Lower lobe of right lung (tissue), 2 donors: ENCODE data around the gene CCDC28A. TPM values are rescaled to one million over a fixed set of nuclear protein-coding genes. Genes with fewer than 3 reads are reported as not detected.
A peak's percentile ranks its signal among the peaks of the same experiment; 100 is the strongest.
"Not testable (repeated sequence)": the region's sequence is repeated elsewhere in the genome, so short reads cannot be mapped to it uniquely, and the experiment has no call there.

Experiments
- ATAC-seq, 2 donors: fragments of 200-7000 bp; cut with Tn5 transposase; one replicate each; pipeline ENCODE4 v1.9.1; 2020 to 2022; ENCODE audit warnings: mild to moderate bottlenecking in 2 of 2, moderate library complexity in 2 of 2
- DNase-seq: peaks from one replicate; pipeline ENCODE4 v3.0.0-alpha.2; 2020
- H3K27ac ChIP-seq: fragments of 200-600 bp; one replicate; pipeline ENCODE4 v1.8.0; 2022
- H3K27me3 ChIP-seq: fragments of 200-600 bp; one replicate; pipeline ENCODE4 v1.8.0; 2022; ENCODE audit warnings: low read depth
- H3K36me3 ChIP-seq: fragments of 200-600 bp; one replicate; pipeline ENCODE4 v1.8.0; 2022; ENCODE audit warnings: mild to moderate bottlenecking
- H3K4me1 ChIP-seq: fragments of 200-600 bp; one replicate; pipeline ENCODE4 v1.8.0; 2022
- H3K4me3 ChIP-seq: fragments of 200-600 bp; one replicate; pipeline ENCODE4 v1.8.0; 2022; ENCODE audit warnings: mild to moderate bottlenecking
- H3K9me3 ChIP-seq: fragments of 200-600 bp; one replicate; pipeline ENCODE4 v1.8.0; 2022
- CTCF ChIP-seq: fragments of 200-600 bp; IDR thresholded peaks from one replicate; pipeline ENCODE4 v1.8.0; 2022; ENCODE audit warnings: antibody characterized with exemption, mild to moderate bottlenecking
- intact Hi-C: fragments of 100-400 bp; cut with DNase I; formaldehyde crosslinking; loops from one replicate; pipeline ENCODE4 v1.11.0; 2022
- total RNA-seq: library from RNA; stranded (reverse); fragmentation: NEBNext Ultra II Directional; extraction: Animal tissue kit (Norgen Biotek cat#: 25700); gene quantifications from one replicate; pipeline ENCODE4 v1.2.1, GENCODE V29; 2021
- donor health status: DM: no; HTN: yes; CAD: no; lungs with severe emphysema.

Gene CCDC28A
- total RNA-seq, 1 donor from 2014 or later = 30.8 TPM

DNA sequence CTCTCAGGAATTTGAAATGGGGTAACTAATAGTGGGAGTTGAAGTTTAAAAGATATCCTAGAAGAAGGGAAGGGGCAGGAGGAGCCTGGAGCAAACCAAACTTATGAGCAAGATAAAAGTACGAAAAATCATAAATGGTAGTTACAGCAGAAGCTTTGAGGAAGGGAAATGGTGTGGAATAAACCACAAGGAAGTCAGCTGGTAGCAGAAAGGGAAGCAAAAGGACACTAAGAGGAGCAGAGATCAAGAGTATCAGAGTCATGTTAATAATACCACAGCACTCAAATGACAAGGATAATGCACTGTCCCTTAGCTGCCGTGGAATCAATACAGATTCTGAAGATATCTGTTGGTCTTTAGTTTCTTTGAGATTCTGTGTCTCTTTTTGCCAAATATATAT lies 44.9 kb upstream of the CCDC28A start:
- TF ChIP-seq CTCF = no peak
- no peaks in the 10 kb centered on the region for H3K9me3 ChIP-seq
- ATAC-seq = peak in 1 of 2 donors; percentile 48
- H3K27ac ChIP-seq = no peak overlapping the region
- DNase-seq = no peak
- H3K36me3 ChIP-seq = no peaks in the 10 kb centered on the region
- intact Hi-C loops = no loop called here
- H3K27me3 ChIP-seq = no peaks in the 10 kb centered on the region
- peaks cover 6% of the 10 kb centered on the region for H3K4me1 ChIP-seq
- no peak overlapping the region for H3K4me3 ChIP-seq

- intact Hi-C loops, H3K9me3 ChIP-seq, ATAC-seq, H3K4me1 ChIP-seq, H3K27me3 ChIP-seq, H3K4me3 ChIP-seq, DNase-seq, H3K36me3 ChIP-seq, H3K27ac ChIP-seq: not testable (repeated sequence)
These were observed 43.5 kb upstream of the CCDC28A start for GRCh38 chr6:138730037-138730436.

DNA sequence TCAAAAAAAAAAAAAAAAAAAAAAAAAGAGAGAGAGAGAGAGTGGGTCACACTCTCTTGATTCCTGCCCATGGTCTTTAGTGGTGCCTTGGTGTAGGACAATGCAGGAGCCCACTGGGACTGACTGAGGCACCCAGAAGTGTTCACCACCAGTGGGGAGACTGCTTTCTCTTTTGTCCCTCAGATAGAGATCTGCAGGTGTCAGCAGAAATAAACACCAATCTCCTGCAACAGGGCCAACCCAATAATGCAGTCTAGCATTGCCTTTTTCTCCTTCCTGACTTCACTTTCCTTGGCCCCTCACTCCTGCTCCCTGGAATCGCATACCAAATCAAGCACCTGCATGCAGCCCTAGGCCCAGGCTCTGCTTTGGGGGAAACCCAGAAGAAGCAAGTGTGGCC lies 39.0 kb upstream of the CCDC28A start:
- no peak for DNase-seq
- Histone ChIP-seq H3K4me1 (no peaks in the 10 kb centered on the region), H3K27me3 (no peaks in the 10 kb centered on the region), H3K9me3 (no peaks in the 10 kb centered on the region), H3K36me3 (no peaks in the 10 kb centered on the region), H3K4me3 (no peak overlapping the region), H3K27ac (no peak overlapping the region)
- TF ChIP-seq CTCF = no peak
- no peak for ATAC-seq
- intact Hi-C loops = no loop called here

DNA sequence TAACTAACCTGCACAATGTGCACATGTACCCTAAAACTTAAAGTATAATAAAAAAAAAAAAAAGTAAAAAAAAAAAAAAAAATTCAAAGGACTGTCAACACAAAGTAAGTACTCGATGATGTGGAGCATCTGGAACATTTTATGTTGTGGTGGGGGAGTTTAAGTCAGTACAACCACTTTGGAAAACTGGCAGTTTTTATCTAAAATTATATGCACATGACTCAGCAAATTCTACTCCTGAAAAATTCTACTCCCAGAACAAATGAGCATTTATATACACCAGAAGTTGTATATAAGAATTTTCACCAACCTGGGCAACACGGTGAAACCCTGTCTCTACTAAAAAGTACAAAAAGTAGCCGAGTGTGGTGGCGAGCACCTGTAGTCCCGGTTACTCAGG lies 36.9 kb upstream of the CCDC28A start:
- Histone ChIP-seq H3K4me1 (no peaks in the 10 kb centered on the region), H3K4me3 (no peak overlapping the region), H3K9me3 (no peaks in the 10 kb centered on the region), H3K27ac (no peak overlapping the region), H3K27me3 (no peaks in the 10 kb centered on the region), H3K36me3 (no peaks in the 10 kb centered on the region)
- TF ChIP-seq CTCF = no peak
- ATAC-seq (no peak), DNase-seq (no peak)
- intact Hi-C loops = no loop called here

DNA sequence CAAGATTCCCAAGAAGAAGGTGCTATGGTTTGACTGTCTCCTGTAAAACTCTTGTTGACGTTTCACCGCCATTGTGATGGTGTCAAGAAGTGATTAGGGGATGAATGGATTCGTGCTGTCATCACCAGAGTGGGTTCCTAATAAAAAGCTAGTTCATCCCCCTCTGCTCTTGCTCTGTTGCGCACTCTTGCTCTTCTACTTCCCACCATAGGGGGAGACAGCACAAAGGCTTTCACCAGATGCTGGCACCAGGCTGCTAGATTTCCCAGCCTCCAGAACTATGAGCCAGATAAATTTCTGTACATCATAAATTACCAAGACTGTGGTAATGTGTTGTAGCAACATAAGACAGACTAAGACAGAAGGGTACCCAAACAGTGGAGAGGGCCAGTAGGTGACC lies 21.6 kb upstream of the CCDC28A start:
- Histone ChIP-seq H3K4me1 (no peaks in the 10 kb centered on the region), H3K36me3 (no peaks in the 10 kb centered on the region), H3K27me3 (no peaks in the 10 kb centered on the region), H3K9me3 (no peaks in the 10 kb centered on the region), H3K27ac (no peak overlapping the region), H3K4me3 (no peak overlapping the region)
- intact Hi-C loops = no loop called here
- no peak for DNase-seq
- no peak for TF ChIP-seq CTCF
- ATAC-seq = no peak

GRCh38 chr6:138757136-138757535 lies 16.4 kb upstream of the CCDC28A start:
- Histone ChIP-seq H3K27me3 (no peaks in the 10 kb centered on the region), H3K27ac (no peak overlapping the region), H3K36me3 (no peaks in the 10 kb centered on the region), H3K9me3 (no peaks in the 10 kb centered on the region), H3K4me3 (no peak overlapping the region), H3K4me1 (no peaks in the 10 kb centered on the region)
- TF ChIP-seq CTCF = no peak
- DNase-seq = no peak
- no peak for ATAC-seq
- intact Hi-C loops = no loop called here
